ENCODE measurements around the gene N4BP3. TPM values are rescaled to one million over a fixed set of nuclear protein-coding genes. Genes with fewer than 3 reads are reported as not detected.

N4BP3 gene
- total and polyA plus RNA-seq, 2 of the 4 experiments (the other 2 are of a cell fraction), result 0.14 to 0.18 TPM

- Histone ChIP-seq H2BK20ac (ENCODE audit: low read depth, low read length) (no peak overlapping the region), H3K56ac (ENCODE audit: extremely low read depth, insufficient read depth, low read length) (no peak overlapping the region), H4K5ac (ENCODE audit: low read depth, low read length) (no peak overlapping the region), H2BK15ac (ENCODE audit: low read depth, low read length) (no peak overlapping the region), H2AFZ (replicated peaks; ENCODE audit: low read length, poor library complexity) (no peak overlapping the region), H3K27ac (ENCODE audit: insufficient read depth, low read length) (no peak overlapping the region), H2BK5ac (ENCODE audit: low read depth, low read length, poor library complexity, severe bottlenecking) (no peak overlapping the region), H4K20me1 (ENCODE audit: insufficient read depth, low read length) (no peaks in the 10 kb centered on the region), H2AK9ac (replicated peaks; ENCODE audit: low read depth, low read length, poor library complexity) (no peak overlapping the region), H3K27me3 (ENCODE audit: control insufficient read depth, insufficient read depth, low read length) (peaks cover 25% of the 10 kb centered on the region), H3K4me2 (ENCODE audit: low read depth, low read length) (no peak overlapping the region), H3K79me1 (ENCODE audit: low read depth in 1 of 2, low read length in 2 of 2) (no peaks in the 10 kb centered on the region), H3K18ac (ENCODE audit: low read depth, low read length) (no peak overlapping the region), H3K36me3 (ENCODE audit: control insufficient read depth, insufficient read depth, low read length) (no peaks in the 10 kb centered on the region), H2BK120ac (ENCODE audit: low read depth, low read length) (no peak overlapping the region), H3K4ac (ENCODE audit: low read depth, low read length) (no peak overlapping the region), H3K23ac (ENCODE audit: low read depth, low read length) (no peak overlapping the region), H3K14ac (replicated peaks; ENCODE audit: low read depth, low read length) (no peak overlapping the region), H4K8ac (ENCODE audit: low read depth in 2 of 2, low read length in 2 of 2) (no peak overlapping the region), H4K91ac (ENCODE audit: insufficient read depth, low read depth, low read length) (no peak overlapping the region), H3K9ac (ENCODE audit: low read depth, low read length) (no peak overlapping the region), H2AK5ac (ENCODE audit: low read depth, low read length) (no peak overlapping the region), H3K9me3 (ENCODE audit: control insufficient read depth, insufficient read depth, low read length) (no peaks in the 10 kb centered on the region), H3K4me1 (ENCODE audit: control insufficient read depth, insufficient read depth, low read length) (no peaks in the 10 kb centered on the region; the same call in 1 of the 2 replicates), H3K9me1 (ENCODE audit: insufficient read depth, low read length) (no peaks in the 10 kb centered on the region), H3K4me3 (ENCODE audit: insufficient read depth, low read depth, low read length) (no peak overlapping the region)
- BruUV-seq (replicated peaks), result no TSS peak
- ATAC-seq (ENCODE audit: low read depth), result no peak
- ChIA-PET CTCF (no interaction called here), POLR2A (ENCODE audit: unreplicated experiment) (no interaction called here)
- no peak for DNase-seq
- dilution Hi-C loops (cut with HindIII; ENCODE audit: low sequenced_read_pairs, unreplicated experiment) (no loop called here), in situ Hi-C loops (cut with MboI; ENCODE audit: low sequenced_read_pairs) (no loop called here), intact Hi-C loops (cut with micrococcal nuclease) (no loop called here)
- no peak for TF ChIP-seq RFX5 (IDR thresholded peaks at IDR 0.05; ENCODE audit: low read depth, low read length)
- no peak for TF ChIP-seq FOS (IDR thresholded peaks at IDR 0.05; ENCODE audit: low read depth, low read length)
- no peak for TF ChIP-seq POLR2A (IDR thresholded peaks at IDR 0.05; ENCODE audit: low read depth, low read length)
- TF ChIP-seq MXI1 (IDR thresholded peaks at IDR 0.05; ENCODE audit: borderline replicate concordance, low read depth, low read length), result no peak
- no peak for TF ChIP-seq SMC3 (IDR thresholded peaks at IDR 0.05; ENCODE audit: low read depth, low read length)
- TF ChIP-seq MAZ (IDR thresholded peaks at IDR 0.05; ENCODE audit: borderline replicate concordance, low read depth, low read length), result no peak
- no peak for TF ChIP-seq NFE2L2 (IDR thresholded peaks at IDR 0.05; ENCODE audit: low read depth, low read length)
- TF ChIP-seq, protein P1, sequence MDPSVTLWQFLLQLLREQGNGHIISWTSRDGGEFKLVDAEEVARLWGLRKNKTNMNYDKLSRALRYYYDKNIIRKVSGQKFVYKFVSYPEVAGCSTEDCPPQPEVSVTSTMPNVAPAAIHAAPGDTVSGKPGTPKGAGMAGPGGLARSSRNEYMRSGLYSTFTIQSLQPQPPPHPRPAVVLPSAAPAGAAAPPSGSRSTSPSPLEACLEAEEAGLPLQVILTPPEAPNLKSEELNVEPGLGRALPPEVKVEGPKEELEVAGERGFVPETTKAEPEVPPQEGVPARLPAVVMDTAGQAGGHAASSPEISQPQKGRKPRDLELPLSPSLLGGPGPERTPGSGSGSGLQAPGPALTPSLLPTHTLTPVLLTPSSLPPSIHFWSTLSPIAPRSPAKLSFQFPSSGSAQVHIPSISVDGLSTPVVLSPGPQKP (IDR thresholded peaks at IDR 0.05; ENCODE audit: borderline replicate concordance, low read depth, low read length), result no peak
- no peak for TF ChIP-seq MAFK (IDR thresholded peaks at IDR 0.05; ENCODE audit: low read depth, low read length)
- no peak for TF ChIP-seq CTCF (conservative IDR thresholded peaks at IDR 0.05; ENCODE audit: low read depth, low read length)
- TF ChIP-seq RCOR1 (IDR thresholded peaks at IDR 0.05; ENCODE audit: insufficient replicate concordance, low read length), result no peak
- no peak for TF ChIP-seq USF2 (IDR thresholded peaks at IDR 0.05; ENCODE audit: low read depth, low read length)
- TF ChIP-seq BHLHE40 (IDR thresholded peaks at IDR 0.05; ENCODE audit: low read depth, low read length), result no peak
- no peak for TF ChIP-seq CEBPB (IDR thresholded peaks at IDR 0.05; ENCODE audit: low read depth, low read length)
- TF ChIP-seq CHD1 (IDR thresholded peaks at IDR 0.05; ENCODE audit: low read depth, low read length), result no peak
- TF ChIP-seq RAD21 (IDR thresholded peaks at IDR 0.05; ENCODE audit: low read length), result no peak
- 73% methylated on average over 2 of the region's 13 CpGs; no CpG with 5 or more reads in 1 of the 2 experiments for WGBS, 2 experiments (ENCODE audit: extremely low coverage in 2 of 2, insufficient read length in 1 of 2)
These were observed 6.6 kb upstream of the N4BP3 start for GRCh38 chr5:178106556-178107239.

All from IMR-90 (cell line).